OCI-LY7 (cell line): ENCODE measurements around the gene CORO1C.

Source experiments
- EZH2phosphoT487 ChIP-seq: fragments of 200-600 bp; sonication (generic); IDR thresholded peaks from 2 replicates; pipeline ENCODE4 v1.6.1; 2018; ENCODE audit warnings: low read depth, borderline replicate concordance, mild to moderate bottlenecking, mixed run types, antibody characterized with exemption, low read length, moderate library complexity, mixed read lengths
- TF ChIP-seq, protein P1 (sequence below): fragments of 200-600 bp; sonication (generic); conservative IDR thresholded peaks from 2 replicates; pipeline ENCODE4 v1.5.1; 2014; ENCODE audit warnings: mild to moderate bottlenecking, antibody characterized with exemption, low read length, moderate library complexity, mixed read lengths

DNA sequence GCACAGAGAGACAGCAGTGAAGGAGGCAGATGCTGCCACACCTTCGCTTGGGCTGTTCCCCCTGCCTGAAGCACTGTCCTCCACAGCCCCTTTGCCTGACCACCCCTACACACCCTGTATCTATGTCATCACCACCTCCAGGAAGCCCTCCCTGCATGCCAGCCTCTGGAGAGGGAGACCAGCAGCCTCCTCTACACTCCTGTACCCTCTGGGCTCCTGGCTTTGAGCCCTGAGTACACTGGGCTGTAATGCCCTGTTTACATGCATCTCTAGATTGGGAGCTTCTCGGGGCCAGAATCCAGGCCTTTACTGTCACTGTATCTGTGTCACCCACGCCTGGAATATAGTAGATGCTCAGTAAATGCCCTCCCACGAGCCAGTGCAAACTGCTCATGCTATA is 127.6 kb downstream of the CORO1C start:
- TF ChIP-seq, protein P1, sequence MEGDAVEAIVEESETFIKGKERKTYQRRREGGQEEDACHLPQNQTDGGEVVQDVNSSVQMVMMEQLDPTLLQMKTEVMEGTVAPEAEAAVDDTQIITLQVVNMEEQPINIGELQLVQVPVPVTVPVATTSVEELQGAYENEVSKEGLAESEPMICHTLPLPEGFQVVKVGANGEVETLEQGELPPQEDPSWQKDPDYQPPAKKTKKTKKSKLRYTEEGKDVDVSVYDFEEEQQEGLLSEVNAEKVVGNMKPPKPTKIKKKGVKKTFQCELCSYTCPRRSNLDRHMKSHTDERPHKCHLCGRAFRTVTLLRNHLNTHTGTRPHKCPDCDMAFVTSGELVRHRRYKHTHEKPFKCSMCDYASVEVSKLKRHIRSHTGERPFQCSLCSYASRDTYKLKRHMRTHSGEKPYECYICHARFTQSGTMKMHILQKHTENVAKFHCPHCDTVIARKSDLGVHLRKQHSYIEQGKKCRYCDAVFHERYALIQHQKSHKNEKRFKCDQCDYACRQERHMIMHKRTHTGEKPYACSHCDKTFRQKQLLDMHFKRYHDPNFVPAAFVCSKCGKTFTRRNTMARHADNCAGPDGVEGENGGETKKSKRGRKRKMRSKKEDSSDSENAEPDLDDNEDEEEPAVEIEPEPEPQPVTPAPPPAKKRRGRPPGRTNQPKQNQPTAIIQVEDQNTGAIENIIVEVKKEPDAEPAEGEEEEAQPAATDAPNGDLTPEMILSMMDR, result no peak
- TF ChIP-seq EZH2phosphoT487, result no peak
